ENCODE measurements around the gene FADS2. TPM values are rescaled to one million over a fixed set of nuclear protein-coding genes. Genes with fewer than 3 reads are reported as not detected.

FADS2 gene
- polyA plus RNA-seq, 2 of the 4 experiments (the other 2 are of a cell fraction): 215 to 391 TPM

- Histone ChIP-seq H3K4me3 (no peak overlapping the region), H3K9me3 (no peaks in the 10 kb centered on the region), H3K27ac (no peak overlapping the region), H3K4me2 (no peak overlapping the region), H3K4me1 (peaks cover 6% of the 10 kb centered on the region; the same call in 1 of the 3 replicates)
- POLR2A ChIA-PET: no interaction called here
- TF ChIP-seq HEYL (CRISPR knock-in tag; IDR thresholded peaks at IDR 0.05): no peak
- peak; percentile 91 for TF ChIP-seq CTCF (IDR thresholded peaks at IDR 0.05)
- TF ChIP-seq POLR2AphosphoS2 (conservative IDR thresholded peaks at IDR 0.05; ENCODE audit: low read length): 0 out of 2 replicates have a peak, but pooled peaks have one; percentile 36
- TF ChIP-seq JUN (IDR thresholded peaks at IDR 0.05): no peak
- TF ChIP-seq MYC (IDR thresholded peaks at IDR 0.05; ENCODE audit: borderline replicate concordance, low read length): no peak
- peak; percentile 68 to 73 for TF ChIP-seq RAD21 (conservative IDR thresholded peaks at IDR 0.05 in 1 of 2, IDR thresholded peaks at IDR 0.05 in 1 of 2)
- TF ChIP-seq REST (IDR thresholded peaks at IDR 0.05): no peak
- TF ChIP-seq SMC3 (IDR thresholded peaks at IDR 0.05): peak; percentile 47
- no peak for TF ChIP-seq FOSB (CRISPR knock-in tag; IDR thresholded peaks at IDR 0.05)
- no peak for TF ChIP-seq POLR2A (IDR thresholded peaks at IDR 0.05; ENCODE audit: low read length)
- TF ChIP-seq GATA3 (IDR thresholded peaks at IDR 0.05; ENCODE audit: borderline replicate concordance): no peak
- TF ChIP-seq ZC3H11A (IDR thresholded peaks at IDR 0.05): 0 out of 2 replicates have a peak, but pooled peaks have one; percentile 6
- TF ChIP-seq E2F6 (IDR thresholded peaks at IDR 0.05; ENCODE audit: borderline replicate concordance, low read depth): no peak
- ATAC-seq (peak; percentile 21 to 64; a peak in 3 of 6 replicates), DNase-seq (ENCODE audit: low read depth in 1 of 2, low spot score in 1 of 2) (peak; percentile 84 to 85), FAIRE-seq (no peak)
- WGBS (ENCODE audit: missing lambda C conversion rate): 20% methylated on average over 8 of the region's 9 CpGs
- CTCF ChIA-PET: interaction anchor here (0.6 to 10.3 kb wide), 34 partner anchors 8 to 384 kb away, joined by 3 to 147 read pairs (median 4); no protein-coding TSS in a partner anchor
Observed at GRCh38 chr11:61787928-61788491, 40.1 kb upstream of the FADS2 start.

GRCh38 chr11:61791737-61792309 lies 36.3 kb upstream of the FADS2 start:
- Histone ChIP-seq H3K9me3 (no peaks in the 10 kb centered on the region), H3K4me1 (peaks cover 22% of the 10 kb centered on the region; the same call in 1 of the 3 replicates), H3K4me3 (peak overlapping the region; percentile 56), H3K27ac (peak overlapping the region; percentile 92 to 100), H3K4me2 (peak overlapping the region; percentile 76)
- no peak for TF ChIP-seq CTCF (IDR thresholded peaks at IDR 0.05)
- TF ChIP-seq E2F6 (IDR thresholded peaks at IDR 0.05; ENCODE audit: borderline replicate concordance, low read depth): no peak
- TF ChIP-seq MYC (IDR thresholded peaks at IDR 0.05; ENCODE audit: borderline replicate concordance, low read length): peak; percentile 68; the same call in 1 of the 2 replicates
- no peak for TF ChIP-seq MAFK (IDR thresholded peaks at IDR 0.05; ENCODE audit: partially characterized antibody)
- TF ChIP-seq RAD21 (conservative IDR thresholded peaks at IDR 0.05 in 1 of 2, IDR thresholded peaks at IDR 0.05 in 1 of 2): no peak
- no peak for TF ChIP-seq USF2 (IDR thresholded peaks at IDR 0.05)
- TF ChIP-seq POLR2A (IDR thresholded peaks at IDR 0.05; ENCODE audit: low read length): peak; percentile 8; the same call in 1 of the 2 replicates
- no peak for TF ChIP-seq PHF8 (IDR thresholded peaks at IDR 0.05; ENCODE audit: borderline replicate concordance, low read depth)
- TF ChIP-seq SMC3 (IDR thresholded peaks at IDR 0.05): no peak
- no peak for TF ChIP-seq TP53 (CRISPR knock-in tag; IDR thresholded peaks at IDR 0.05)
- no peak for TF ChIP-seq CHD2 (IDR thresholded peaks at IDR 0.05; ENCODE audit: low read length, partially characterized antibody)
- TF ChIP-seq ZNF302 (CRISPR knock-in tag; IDR thresholded peaks at IDR 0.05): no peak
- no peak for TF ChIP-seq PBX3 (IDR thresholded peaks at IDR 0.05)
- ChIA-PET POLR2A (interaction anchor here (0.6 to 2.5 kb wide), 4 partner anchors 9 to 312 kb away, joined by 3 to 17 read pairs (median 5); no protein-coding TSS in a partner anchor), CTCF (interaction anchor here (0.6 to 10.3 kb wide), 11 partner anchors 9 to 290 kb away, joined by 3 to 147 read pairs (median 5); partner anchors contain the start of genes FADS1 and MYRF)
- DNase-seq (ENCODE audit: low read depth in 1 of 2, low spot score in 1 of 2) (peak; percentile 80 to 82), FAIRE-seq (no peak), ATAC-seq (peak; percentile 58 to 61)
- WGBS (ENCODE audit: missing lambda C conversion rate): 9% methylated on average over 14 of the region's 14 CpGs

Measured in A549 (cell line).